Measurements from ENCODE around the gene GRAMD4. TPM values are rescaled to one million over a fixed set of nuclear protein-coding genes. Genes with fewer than 3 reads are reported as not detected.

GRAMD4 gene
- total and polyA plus RNA-seq, 10 of the 15 experiments (the other 5 are each of a cell fraction or from before 2014, with no cell fraction given): 0.21 to 45.5 (median 10.6) TPM

- TF ChIP-seq, protein P1, sequence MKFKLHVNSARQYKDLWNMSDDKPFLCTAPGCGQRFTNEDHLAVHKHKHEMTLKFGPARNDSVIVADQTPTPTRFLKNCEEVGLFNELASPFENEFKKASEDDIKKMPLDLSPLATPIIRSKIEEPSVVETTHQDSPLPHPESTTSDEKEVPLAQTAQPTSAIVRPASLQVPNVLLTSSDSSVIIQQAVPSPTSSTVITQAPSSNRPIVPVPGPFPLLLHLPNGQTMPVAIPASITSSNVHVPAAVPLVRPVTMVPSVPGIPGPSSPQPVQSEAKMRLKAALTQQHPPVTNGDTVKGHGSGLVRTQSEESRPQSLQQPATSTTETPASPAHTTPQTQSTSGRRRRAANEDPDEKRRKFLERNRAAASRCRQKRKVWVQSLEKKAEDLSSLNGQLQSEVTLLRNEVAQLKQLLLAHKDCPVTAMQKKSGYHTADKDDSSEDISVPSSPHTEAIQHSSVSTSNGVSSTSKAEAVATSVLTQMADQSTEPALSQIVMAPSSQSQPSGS (IDR thresholded peaks at IDR 0.05; ENCODE audit: low read length): no peak
- no peak for TF ChIP-seq SMAD5 (IDR thresholded peaks at IDR 0.05; ENCODE audit: low read depth)
- TF ChIP-seq TCF7 (IDR thresholded peaks at IDR 0.05; ENCODE audit: borderline replicate concordance): peak; percentile 97
- TF ChIP-seq SREBF2 (IDR thresholded peaks at IDR 0.05; ENCODE audit: low read length): no peak
- TF ChIP-seq CBFB (IDR thresholded peaks at IDR 0.05; ENCODE audit: low read depth): peak; percentile 84
- TF ChIP-seq RAD21 (IDR thresholded peaks at IDR 0.05; ENCODE audit: insufficient read depth, low read depth, low read length): no peak
- no peak for TF ChIP-seq CHD2 (IDR thresholded peaks at IDR 0.05; ENCODE audit: borderline replicate concordance, low read depth, low read length)
- no peak for TF ChIP-seq RAD51 (IDR thresholded peaks at IDR 0.05)
These were observed 5.9 kb upstream of the GRAMD4 start (continued) for GRCh38 chr22:46614025-46614931.

GRCh38 chr22:46617207-46617985, 2.8 kb upstream of the GRAMD4 start:
- ChIA-PET CTCF (interaction anchor here (1.3 kb wide), 1 partner anchor 54 kb away, joined by 7 read pairs; no protein-coding TSS in a partner anchor), RAD21 (ENCODE audit: unreplicated experiment) (no interaction called here), SMC1A (ENCODE audit: uncharacterized antibody, unreplicated experiment) (interaction anchor here (1.0 kb wide), 1 partner anchor 118 kb away, joined by 3 read pairs; no protein-coding TSS in a partner anchor), POLR2A (no interaction called here)
- no peaks in the 10 kb centered on the region; the same call in 2 of the 3 replicates for H3K9me3 ChIP-seq (replicated peaks; ENCODE audit: control insufficient read depth, insufficient read depth, low read length)
- no peak overlapping the region for H3K4me3 ChIP-seq
- in situ Hi-C loops (cut with MboI): no loop called here
- TF ChIP-seq MTA2 (IDR thresholded peaks at IDR 0.05; ENCODE audit: low read depth): no peak
- no peak for TF ChIP-seq SREBF1 (IDR thresholded peaks at IDR 0.05; ENCODE audit: low read length)
- TF ChIP-seq MEF2B (IDR thresholded peaks at IDR 0.05; ENCODE audit: partially characterized antibody, poor library complexity, severe bottlenecking): no peak
- TF ChIP-seq HCFC1 (IDR thresholded peaks at IDR 0.05; ENCODE audit: low read length): no peak
- TF ChIP-seq MEF2A (IDR thresholded peaks at IDR 0.05; ENCODE audit: insufficient read depth, low read depth, low read length): no peak
- TF ChIP-seq TAF1 (IDR thresholded peaks at IDR 0.05; ENCODE audit: borderline replicate concordance, low read depth, low read length): no peak
- no peak for TF ChIP-seq KLF5 (IDR thresholded peaks at IDR 0.05; ENCODE audit: partially characterized antibody)
- TF ChIP-seq IKZF2 (IDR thresholded peaks at IDR 0.05): no peak
- TF ChIP-seq ATF3 (IDR thresholded peaks at IDR 0.05; ENCODE audit: borderline replicate concordance, extremely low read depth, low read depth, low read length): no peak
- H3K27me3 ChIP-seq (replicated peaks in 1 of 2; ENCODE audit: control insufficient read depth in 2 of 2, insufficient read depth in 2 of 2, low read length in 1 of 2): no peaks in the 10 kb centered on the region
- no peak for FAIRE-seq
- peaks cover 13% of the 10 kb centered on the region for H3K79me2 ChIP-seq (ENCODE audit: control insufficient read depth, insufficient read depth, low read length)
- BruUV-seq (replicated peaks): no TSS peak
- ATAC-seq: no peak
- no peaks in the 10 kb centered on the region for H4K20me1 ChIP-seq (ENCODE audit: control insufficient read depth, insufficient read depth)
- no peak overlapping the region for H3K4me2 ChIP-seq (ENCODE audit: control insufficient read depth, insufficient read depth)
- no peak overlapping the region for H3K9ac ChIP-seq (ENCODE audit: control insufficient read depth, insufficient read depth, low read length)
- H3K4me1 ChIP-seq (ENCODE audit: control insufficient read depth, insufficient read depth, low read length): peaks cover 16% of the 10 kb centered on the region
- no peak overlapping the region for H2AFZ ChIP-seq (ENCODE audit: control insufficient read depth, low read depth, low read length)
- DNase-seq (ENCODE audit: low read depth, low spot score): no peak
- intact Hi-C loops (cut with micrococcal nuclease; ENCODE audit: unreplicated experiment): no loop called here
- H3K36me3 ChIP-seq (ENCODE audit: control insufficient read depth in 2 of 2, insufficient read depth in 2 of 2, low read length in 1 of 2): no peaks in the 10 kb centered on the region; a peak in 2 of 4 replicates
- H3K27ac ChIP-seq (ENCODE audit: control insufficient read depth, insufficient read depth): no peak overlapping the region
- WGBS (ENCODE audit: insufficient coverage, insufficient replicate concordance, low lambda C conversion rate, missing lambda C conversion rate): 85% methylated on average over 18 of the region's 18 CpGs
